ENCODE measurements around the gene ABCG2. TPM values are rescaled to one million over a fixed set of nuclear protein-coding genes. Genes with fewer than 3 reads are reported as not detected.

ABCG2 gene
- total and polyA plus RNA-seq, 2 of the 4 experiments (the other 2 are of a cell fraction): 0.50 to 1.1 TPM

GRCh38 chr4:88187766-88188165 is 29.3 kb upstream of the ABCG2 start:
- peak; percentile 66 for DNase-seq
- Histone ChIP-seq H3K4ac (ENCODE audit: low read depth, low read length) (no peak overlapping the region), H3K4me3 (ENCODE audit: insufficient read depth, low read depth, low read length) (no peak overlapping the region), H4K91ac (ENCODE audit: insufficient read depth, low read depth, low read length) (no peak overlapping the region), H2AFZ (replicated peaks; ENCODE audit: low read length, poor library complexity) (no peak overlapping the region), H4K5ac (ENCODE audit: low read depth, low read length) (no peak overlapping the region), H4K20me1 (ENCODE audit: insufficient read depth, low read length) (no peaks in the 10 kb centered on the region), H2BK20ac (ENCODE audit: low read depth, low read length) (no peak overlapping the region), H3K14ac (replicated peaks; ENCODE audit: low read depth, low read length) (no peak overlapping the region), H3K36me3 (ENCODE audit: control insufficient read depth, insufficient read depth, low read length) (no peaks in the 10 kb centered on the region), H3K4me2 (ENCODE audit: low read depth, low read length) (no peak overlapping the region), H3K23ac (ENCODE audit: low read depth, low read length) (no peak overlapping the region), H3K18ac (ENCODE audit: low read depth, low read length) (no peak overlapping the region), H3K27me3 (ENCODE audit: control insufficient read depth, insufficient read depth, low read length) (no peaks in the 10 kb centered on the region), H2BK5ac (ENCODE audit: low read depth, low read length, poor library complexity, severe bottlenecking) (no peak overlapping the region), H3K27ac (ENCODE audit: insufficient read depth, low read length) (no peak overlapping the region), H2BK120ac (ENCODE audit: low read depth, low read length) (no peak overlapping the region), H2BK15ac (ENCODE audit: low read depth, low read length) (no peak overlapping the region), H2AK9ac (replicated peaks; ENCODE audit: low read depth, low read length, poor library complexity) (no peak overlapping the region), H3K79me1 (ENCODE audit: low read depth in 1 of 2, low read length in 2 of 2) (no peaks in the 10 kb centered on the region), H3K9ac (ENCODE audit: low read depth, low read length) (no peak overlapping the region), H3K4me1 (ENCODE audit: control insufficient read depth, insufficient read depth, low read length) (no peaks in the 10 kb centered on the region), H2AK5ac (ENCODE audit: low read depth, low read length) (no peak overlapping the region), H3K9me1 (ENCODE audit: insufficient read depth, low read length) (no peaks in the 10 kb centered on the region), H3K9me3 (ENCODE audit: control insufficient read depth, insufficient read depth, low read length) (no peaks in the 10 kb centered on the region), H4K8ac (ENCODE audit: low read depth in 2 of 2, low read length in 2 of 2) (no peak overlapping the region), H3K56ac (ENCODE audit: extremely low read depth, insufficient read depth, low read length) (no peak overlapping the region)
- CTCF ChIA-PET: no interaction called here
- BruUV-seq (replicated peaks): no TSS peak
- intact Hi-C loops (cut with micrococcal nuclease): loop anchor here (5.0 kb wide), 1 partner anchor 50 kb away; no protein-coding TSS in a partner anchor
- TF ChIP-seq RCOR1 (IDR thresholded peaks at IDR 0.05; ENCODE audit: insufficient replicate concordance, low read length): no peak
- TF ChIP-seq FOS (IDR thresholded peaks at IDR 0.05; ENCODE audit: low read depth, low read length): no peak
- no peak for TF ChIP-seq CTCF (conservative IDR thresholded peaks at IDR 0.05; ENCODE audit: low read depth, low read length)
- TF ChIP-seq MAZ (IDR thresholded peaks at IDR 0.05; ENCODE audit: borderline replicate concordance, low read depth, low read length): no peak
- TF ChIP-seq BHLHE40 (IDR thresholded peaks at IDR 0.05; ENCODE audit: low read depth, low read length): no peak
- TF ChIP-seq CEBPB (IDR thresholded peaks at IDR 0.05; ENCODE audit: low read depth, low read length): no peak
- no peak for TF ChIP-seq SMC3 (IDR thresholded peaks at IDR 0.05; ENCODE audit: low read depth, low read length)
- TF ChIP-seq CHD1 (IDR thresholded peaks at IDR 0.05; ENCODE audit: low read depth, low read length): no peak
- TF ChIP-seq ELK1 (IDR thresholded peaks at IDR 0.05; ENCODE audit: borderline replicate concordance, low read depth, low read length): no peak
- TF ChIP-seq MXI1 (IDR thresholded peaks at IDR 0.05; ENCODE audit: borderline replicate concordance, low read depth, low read length): no peak
- TF ChIP-seq NFE2L2 (IDR thresholded peaks at IDR 0.05; ENCODE audit: low read depth, low read length): no peak
- no CpG with 5 or more reads among the region's 1 CpG for WGBS, 2 experiments (ENCODE audit: extremely low coverage in 2 of 2, insufficient read length in 1 of 2)
- peak; percentile 56 for ATAC-seq (ENCODE audit: low read depth)
- in situ Hi-C loops (cut with MboI; ENCODE audit: low sequenced_read_pairs): no loop called here
- dilution Hi-C loops (cut with HindIII; ENCODE audit: low sequenced_read_pairs, unreplicated experiment): no loop called here
- POLR2A ChIA-PET (ENCODE audit: unreplicated experiment): no interaction called here

All from IMR-90 (cell line).